Left ventricle myocardium inferior (tissue), 1 donor: ENCODE data around the gene SETD3. TPM values are rescaled to one million over a fixed set of nuclear protein-coding genes. Genes with fewer than 3 reads are reported as not detected.

Experiments used
- DNase-seq: peaks from one replicate; pipeline ENCODE4 v3.0.0-alpha.2; 2020
- H3K27ac ChIP-seq: fragments of 200-600 bp; replicated peaks from 2 replicates; pipeline ENCODE4 v1.8.0; 2021
- H3K27me3 ChIP-seq: fragments of 200-600 bp; 2 replicates; pipeline ENCODE4 v1.8.0; 2021; ENCODE audit warnings: low read depth
- H3K36me3 ChIP-seq: fragments of 200-600 bp; 2 replicates; pipeline ENCODE4 v1.8.0; 2021
- H3K4me1 ChIP-seq: fragments of 200-600 bp; 2 replicates; pipeline ENCODE4 v1.8.0; 2021
- H3K4me3 ChIP-seq: fragments of 200-600 bp; 2 replicates; pipeline ENCODE4 v1.8.0; 2021; ENCODE audit warnings: mild to moderate bottlenecking, moderate library complexity
- H3K9me3 ChIP-seq: fragments of 200-600 bp; replicated peaks from 2 replicates; pipeline ENCODE4 v1.8.0; 2021
- CTCF ChIP-seq: fragments of 200-600 bp; IDR thresholded peaks from 2 replicates; pipeline ENCODE4 v1.8.0; 2021; ENCODE audit warnings: antibody characterized with exemption, mild to moderate bottlenecking, borderline replicate concordance
- intact Hi-C: fragments of 100-400 bp; cut with micrococcal nuclease; formaldehyde crosslinking; loops from one replicate; pipeline ENCODE4 v1.11.0; 2022
- total RNA-seq: library from RNA; stranded (reverse); fragmentation: NEBNext Ultra II Directional; extraction: Animal tissue kit (Norgen Biotek cat#: 25700); gene quantifications from one replicate; pipeline ENCODE4 v1.2.1, GENCODE V29; 2021
- donor health status: DM: no; HTN: yes; CAD: no; lungs with severe emphysema.

The SETD3 gene
- total RNA-seq, 1 donor from 2014 or later = 101 TPM

- Histone ChIP-seq H3K27ac (no peak overlapping the region), H3K4me3 (no peak overlapping the region), H3K27me3 (no peaks in the 10 kb centered on the region), H3K4me1 (peaks cover 12% of the 10 kb centered on the region), H3K9me3 (no peaks in the 10 kb centered on the region), H3K36me3 (peaks cover 78% of the 10 kb centered on the region)
- DNase-seq = no peak
- no peak for TF ChIP-seq CTCF
- intact Hi-C loops = no loop called here
These were observed 19.1 kb downstream of the SETD3 start for GRCh38 chr14:99461411-99462085.

- peaks cover 83% of the 10 kb centered on the region for H3K36me3 ChIP-seq
- H3K9me3 ChIP-seq = no peaks in the 10 kb centered on the region
- no peak overlapping the region for H3K4me3 ChIP-seq
- no peak for DNase-seq
- no peak overlapping the region for H3K27ac ChIP-seq
- peaks cover 12% of the 10 kb centered on the region for H3K4me1 ChIP-seq
- no peak for TF ChIP-seq CTCF
- intact Hi-C loops = no loop called here
- H3K27me3 ChIP-seq = no peaks in the 10 kb centered on the region
These were observed 19.9 kb downstream of the SETD3 start for GRCh38 chr14:99460793-99461192.

- H3K4me1 ChIP-seq = peaks cover 12% of the 10 kb centered on the region
- H3K36me3 ChIP-seq = peaks cover 86% of the 10 kb centered on the region
- H3K4me3 ChIP-seq = no peak overlapping the region
- H3K9me3 ChIP-seq = no peaks in the 10 kb centered on the region
- H3K27me3 ChIP-seq = no peaks in the 10 kb centered on the region
- no peak for DNase-seq
- no peak overlapping the region for H3K27ac ChIP-seq
- intact Hi-C loops = no loop called here
- TF ChIP-seq CTCF = no peak
These were observed 21.1 kb downstream of the SETD3 start for GRCh38 chr14:99459481-99460100.

GRCh38 chr14:99454246-99454645 lies 26.4 kb downstream of the SETD3 start:
- Histone ChIP-seq H3K36me3 (peaks cover 89% of the 10 kb centered on the region), H3K4me3 (no peak overlapping the region), H3K27ac (no peak overlapping the region), H3K27me3 (no peaks in the 10 kb centered on the region), H3K9me3 (no peaks in the 10 kb centered on the region), H3K4me1 (peaks cover 10% of the 10 kb centered on the region)
- no peak for TF ChIP-seq CTCF
- no peak for DNase-seq
- intact Hi-C loops = no loop called here

GRCh38 chr14:99452968-99453367 lies 27.7 kb downstream of the SETD3 start:
- no peak for DNase-seq
- no peak for TF ChIP-seq CTCF
- peaks cover 92% of the 10 kb centered on the region for H3K36me3 ChIP-seq
- H3K4me3 ChIP-seq = no peak overlapping the region
- H3K9me3 ChIP-seq = no peaks in the 10 kb centered on the region
- no peaks in the 10 kb centered on the region for H3K27me3 ChIP-seq
- peaks cover 11% of the 10 kb centered on the region for H3K4me1 ChIP-seq
- intact Hi-C loops = no loop called here
- no peak overlapping the region for H3K27ac ChIP-seq
